Islet precursor cell (in vitro differentiated cells): ENCODE data around the gene MTHFD2L.

ENCODE experiments used
- DNase-seq: peaks from one replicate; pipeline ENCODE4 v3.0.0-alpha.2; 2018

MTHFD2L gene

GRCh38 chr4:74258963-74259362 lies 101.0 kb downstream of the MTHFD2L start:
- no peak for DNase-seq

GRCh38 chr4:74260036-74260435 lies 102.1 kb downstream of the MTHFD2L start:
- DNase-seq, result no peak

- no peak for DNase-seq
These were observed 104.6 kb downstream of the MTHFD2L start for GRCh38 chr4:74262522-74262921.

GRCh38 chr4:74263551-74263950 lies 105.6 kb downstream of the MTHFD2L start:
- DNase-seq, result no peak

- no peak for DNase-seq
These were observed 108.2 kb downstream of the MTHFD2L start for GRCh38 chr4:74266081-74266480.

- DNase-seq, result no peak
These were observed 110.2 kb downstream of the MTHFD2L start for GRCh38 chr4:74267998-74268606.

GRCh38 chr4:74268643-74269042 lies 110.7 kb downstream of the MTHFD2L start:
- DNase-seq, result no peak

- DNase-seq, result no peak
These were observed 120.6 kb downstream of the MTHFD2L start for GRCh38 chr4:74278490-74278889.

- no peak for DNase-seq
These were observed 121.8 kb downstream of the MTHFD2L start for GRCh38 chr4:74279716-74280115.

GRCh38 chr4:74282926-74283325 lies 125.0 kb downstream of the MTHFD2L start:
- DNase-seq, result no peak

- DNase-seq, result no peak
These were observed 125.7 kb downstream of the MTHFD2L start for GRCh38 chr4:74283614-74284013.

- DNase-seq, result no peak
These were observed 126.1 kb downstream of the MTHFD2L start for GRCh38 chr4:74284053-74284452.

- no peak for DNase-seq
These were observed 129.2 kb downstream of the MTHFD2L start for GRCh38 chr4:74287164-74287563.

GRCh38 chr4:74287791-74288190 lies 129.9 kb downstream of the MTHFD2L start:
- DNase-seq, result no peak

GRCh38 chr4:74291471-74291870 lies 133.6 kb downstream of the MTHFD2L start:
- DNase-seq, result no peak

GRCh38 chr4:74292111-74292870 lies 134.4 kb downstream of the MTHFD2L start:
- no peak for DNase-seq

GRCh38 chr4:74293558-74293957 lies 135.6 kb downstream of the MTHFD2L start:
- DNase-seq, result no peak

GRCh38 chr4:74294681-74295080 lies 136.8 kb downstream of the MTHFD2L start:
- DNase-seq, result no peak

- DNase-seq, result no peak
These were observed 139.6 kb downstream of the MTHFD2L start for GRCh38 chr4:74297539-74297938.

GRCh38 chr4:74304095-74304625 lies 146.2 kb downstream of the MTHFD2L start:
- DNase-seq, result no peak

GRCh38 chr4:74305000-74305399 lies 147.1 kb downstream of the MTHFD2L start:
- DNase-seq, result no peak

GRCh38 chr4:74307170-74307569 lies 149.3 kb downstream of the MTHFD2L start:
- no peak for DNase-seq

- no peak for DNase-seq
These were observed 150.3 kb downstream of the MTHFD2L start, which contains the start of gene EPGN for GRCh38 chr4:74308215-74308614. TSS of gene EPGN (plus strand) at chr4:74308470. CDS start at chr4:74308534, 64 bp downstream.

- no peak for DNase-seq
These were observed 151.3 kb downstream of the MTHFD2L start for GRCh38 chr4:74309223-74309622.
